Measurements from ENCODE around the gene FSTL5.

GRCh38 chr4:161540265-161540664, 623.5 kb downstream of the FSTL5 start:
- TF ChIP-seq POLR2A (IDR thresholded peaks at IDR 0.05; ENCODE audit: low read length) = no peak
- TF ChIP-seq GATA1 (IDR thresholded peaks at IDR 0.05; ENCODE audit: low read depth, low read length) = no peak

Measured in erythroblast (primary cell).